ENCODE results near the gene GATAD1.
"Not testable (repeated sequence)": the region's sequence is repeated elsewhere in the genome, so short reads cannot be mapped to it uniquely, and the experiment has no call there.

GATAD1 gene, protein sequence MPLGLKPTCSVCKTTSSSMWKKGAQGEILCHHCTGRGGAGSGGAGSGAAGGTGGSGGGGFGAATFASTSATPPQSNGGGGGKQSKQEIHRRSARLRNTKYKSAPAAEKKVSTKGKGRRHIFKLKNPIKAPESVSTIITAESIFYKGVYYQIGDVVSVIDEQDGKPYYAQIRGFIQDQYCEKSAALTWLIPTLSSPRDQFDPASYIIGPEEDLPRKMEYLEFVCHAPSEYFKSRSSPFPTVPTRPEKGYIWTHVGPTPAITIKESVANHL

DNA sequence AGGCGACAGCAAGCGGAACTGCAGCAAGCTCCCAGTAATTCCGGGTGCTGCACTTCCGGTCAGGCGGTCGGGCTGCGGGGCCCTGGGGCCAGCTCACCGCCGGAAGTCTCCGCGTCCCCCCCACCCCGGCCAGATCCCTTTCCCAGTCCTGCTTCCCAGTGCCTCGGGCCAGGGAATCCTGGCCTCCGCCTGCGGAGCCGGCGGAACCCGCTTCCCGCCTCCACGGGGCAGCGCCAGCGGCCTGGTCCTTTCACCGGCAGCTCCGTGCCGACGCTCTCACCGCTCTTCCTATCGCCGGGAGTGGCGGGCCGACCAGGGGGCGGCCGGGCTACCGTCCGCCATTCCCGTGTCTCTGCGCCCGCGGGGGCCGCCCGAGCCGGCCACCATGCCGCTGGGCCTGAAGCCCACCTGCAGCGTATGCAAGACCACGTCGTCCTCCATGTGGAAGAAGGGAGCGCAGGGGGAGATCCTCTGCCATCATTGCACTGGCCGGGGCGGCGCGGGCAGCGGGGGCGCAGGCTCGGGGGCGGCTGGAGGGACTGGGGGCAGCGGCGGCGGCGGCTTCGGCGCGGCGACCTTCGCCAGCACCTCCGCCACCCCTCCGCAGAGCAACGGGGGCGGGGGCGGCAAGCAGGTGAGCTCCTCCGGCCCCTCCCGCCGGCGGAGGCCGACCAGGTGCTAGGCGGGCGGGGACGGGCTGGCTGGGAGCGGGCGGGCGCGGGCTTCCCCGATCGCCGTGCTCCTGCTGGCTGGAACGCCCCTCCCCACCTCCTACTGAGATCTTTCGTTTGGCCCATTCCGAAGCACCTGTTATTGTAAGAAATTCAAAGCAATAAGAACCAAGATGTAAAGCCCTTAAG, at the start of gene GATAD1:
Gene GATAD1, plus strand, starts transcription at position 138 of the 860 bp plus-strand sequence. Its CDS starts 248 bp downstream, at position 386.
- peak; percentile 95 for DNase-seq

DNA sequence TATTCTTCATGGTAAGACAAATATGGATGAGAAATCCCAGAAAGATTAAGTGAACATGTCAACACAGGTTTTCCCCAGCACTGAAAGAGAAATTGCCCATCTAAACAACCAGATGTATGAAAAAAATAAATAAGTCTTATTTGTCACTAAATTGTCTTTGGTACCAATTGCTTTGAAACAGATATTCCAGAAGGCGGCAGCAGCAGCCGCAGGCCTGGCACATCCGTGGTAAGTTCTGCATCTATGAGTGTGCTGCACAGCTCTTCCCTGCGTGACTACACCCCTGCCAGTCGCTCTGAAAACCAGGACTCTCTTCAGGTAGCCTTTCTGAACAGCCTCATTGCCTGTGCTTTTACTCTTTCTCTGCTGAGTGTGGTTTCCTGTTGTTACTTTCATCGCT, 49.7 kb upstream of the GATAD1 start:
- DNase-seq: no peak

GRCh38 chr7:92400013-92400412, 47.3 kb upstream of the GATAD1 start:
- no peak for DNase-seq

- no peak for DNase-seq
These were observed 44.1 kb upstream of the GATAD1 start for GRCh38 chr7:92402920-92403759.

- DNase-seq: no peak
These were observed 43.6 kb upstream of the GATAD1 start for GRCh38 chr7:92403760-92404074.

GRCh38 chr7:92404170-92404614, 43.1 kb upstream of the GATAD1 start:
- no peak for DNase-seq

GRCh38 chr7:92409357-92409756, 37.9 kb upstream of the GATAD1 start:
- no peak for DNase-seq

- DNase-seq: not testable (repeated sequence)
These were observed 37.1 kb upstream of the GATAD1 start for GRCh38 chr7:92410162-92410561.

- DNase-seq: no peak
These were observed 34.5 kb upstream of the GATAD1 start for GRCh38 chr7:92412745-92413144.

- no peak for DNase-seq
These were observed 33.7 kb upstream of the GATAD1 start for GRCh38 chr7:92413550-92413949.

DNA sequence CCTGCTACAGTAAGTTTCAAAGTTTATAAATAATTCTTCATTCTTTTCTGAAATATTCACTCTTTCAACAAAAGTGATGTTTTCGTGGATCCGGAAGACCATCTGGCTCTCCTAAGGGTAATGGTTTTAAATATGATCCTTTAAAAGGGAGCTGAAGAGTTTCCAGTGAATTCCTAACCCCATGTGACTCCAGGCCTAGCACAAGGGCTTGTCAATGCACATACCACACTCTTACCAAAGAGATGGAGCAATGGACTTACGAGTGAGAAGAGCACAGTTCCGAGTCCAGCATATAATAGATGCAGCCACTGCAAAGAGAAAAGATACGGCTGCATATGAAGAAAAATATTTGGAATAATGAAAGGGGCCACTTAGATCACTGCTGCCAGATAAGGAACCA, 32.1 kb upstream of the GATAD1 start:
- DNase-seq: no peak

- DNase-seq: no peak
These were observed 29.4 kb upstream of the GATAD1 start for GRCh38 chr7:92417913-92418312.

DNA sequence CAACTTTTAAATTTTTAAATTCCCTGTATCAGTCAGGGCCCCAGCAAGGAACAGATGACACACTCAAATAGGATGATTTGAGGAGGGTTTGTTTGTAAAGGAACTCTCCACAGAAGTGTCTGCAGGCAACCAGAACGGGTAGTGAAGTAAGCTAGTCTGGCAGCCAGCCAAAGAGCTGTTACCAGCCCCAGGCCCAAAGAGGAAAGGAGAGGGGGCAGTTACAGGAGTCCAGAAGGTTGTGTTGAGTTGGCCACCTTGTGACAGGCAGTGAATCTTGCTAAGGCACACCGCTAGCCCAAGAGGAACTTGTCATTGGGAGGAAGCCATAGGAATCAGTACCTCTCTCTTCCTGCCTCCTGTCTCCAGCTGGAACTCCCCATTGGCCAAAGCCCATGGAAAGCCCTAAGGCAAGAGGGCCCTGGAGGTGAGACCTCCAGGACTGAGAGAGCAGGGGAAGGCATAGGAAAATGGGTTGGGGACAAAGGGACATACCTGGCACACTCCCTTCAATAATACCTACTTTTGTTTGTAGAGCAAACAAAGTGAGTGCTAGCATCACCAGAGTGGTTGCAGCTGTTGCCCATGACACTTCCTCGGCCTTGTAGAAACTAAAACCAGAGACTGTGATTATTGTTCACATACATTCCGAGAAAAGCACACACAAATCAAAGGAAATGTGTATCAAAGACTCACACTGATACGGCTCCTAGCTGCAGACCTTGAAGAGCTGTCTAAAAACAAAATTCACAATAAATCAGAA, 25.4 kb upstream of the GATAD1 start:
- peak; percentile 61 for DNase-seq

DNA sequence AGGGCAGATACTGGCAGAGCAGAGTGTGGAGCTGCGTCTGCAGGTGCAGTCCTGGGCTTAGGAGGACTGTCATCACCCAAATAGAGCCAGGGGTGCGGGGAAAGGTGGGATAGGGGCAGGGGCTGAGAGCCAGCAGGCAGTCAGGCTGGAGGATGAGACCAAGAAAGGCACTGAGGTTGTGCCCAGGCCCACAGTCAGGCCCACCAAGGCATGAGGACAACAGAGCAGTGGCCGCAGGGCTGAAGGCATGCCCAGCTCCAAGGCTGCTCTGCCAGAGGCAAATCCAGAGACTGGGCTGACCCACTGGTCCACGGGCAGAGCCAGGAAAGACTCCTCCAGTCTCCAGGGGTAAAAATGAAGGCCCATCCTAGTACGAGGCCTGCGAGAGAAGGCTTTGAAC, 24.4 kb upstream of the GATAD1 start:
- DNase-seq: no peak

- DNase-seq: no peak
These were observed 23.6 kb upstream of the GATAD1 start for GRCh38 chr7:92423710-92424131.

DNA sequence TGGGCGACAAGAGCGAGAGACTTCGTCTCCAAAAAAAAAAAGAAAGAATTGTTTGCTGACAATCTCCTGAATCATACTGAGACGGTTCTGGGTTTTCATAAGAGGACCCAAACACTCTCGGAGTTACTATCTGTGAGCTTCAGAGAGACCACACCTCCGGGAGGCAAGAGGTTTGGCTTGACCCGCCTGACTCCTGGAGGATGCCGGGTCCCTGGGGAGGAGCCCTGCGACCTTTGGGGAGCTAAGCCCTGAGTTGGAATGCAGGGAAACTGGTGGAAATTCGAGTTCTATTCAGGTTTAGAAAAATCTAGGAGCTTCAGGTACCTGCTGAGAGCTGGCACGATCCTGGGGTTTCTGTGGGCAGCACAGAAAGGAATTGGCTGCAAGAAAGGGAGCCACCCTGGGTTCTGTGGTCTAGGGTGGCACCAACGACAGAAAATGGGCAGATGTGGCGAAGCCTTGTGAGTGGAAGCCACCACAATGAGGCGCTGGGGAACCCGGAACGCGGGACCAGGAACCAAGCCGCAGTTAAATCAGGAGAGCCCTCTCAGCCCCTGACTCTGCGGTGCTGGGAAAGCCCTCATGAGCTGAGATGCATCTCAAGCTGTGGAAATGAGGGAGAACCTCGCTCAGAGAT, 21.9 kb upstream of the GATAD1 start:
- no peak for DNase-seq

- DNase-seq: no peak
These were observed 20.1 kb upstream of the GATAD1 start for GRCh38 chr7:92427193-92427592.

- no peak for DNase-seq
These were observed 14.9 kb upstream of the GATAD1 start for GRCh38 chr7:92432299-92432946.

GRCh38 chr7:92433019-92433418, 14.3 kb upstream of the GATAD1 start:
- DNase-seq: no peak

DNA sequence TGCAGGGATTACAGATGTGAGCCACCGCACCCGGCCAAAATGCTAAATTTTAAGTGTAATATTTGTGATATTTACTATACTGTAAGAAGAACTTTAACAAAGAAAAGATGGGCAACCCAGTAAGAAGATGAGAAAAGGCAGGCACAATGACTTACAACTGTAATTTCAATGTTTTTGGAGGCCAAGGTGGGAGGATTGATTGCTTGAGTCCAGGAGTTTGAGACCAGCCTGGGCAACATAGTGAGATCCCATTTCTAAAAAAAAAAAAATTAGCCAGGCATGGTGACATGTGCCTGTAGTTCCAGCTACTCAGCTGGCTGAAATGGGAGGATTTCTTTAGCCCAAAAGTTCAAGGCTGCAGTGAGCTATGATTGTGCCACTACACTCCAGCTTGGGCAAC, 11.7 kb upstream of the GATAD1 start:
- no peak for DNase-seq

DNA sequence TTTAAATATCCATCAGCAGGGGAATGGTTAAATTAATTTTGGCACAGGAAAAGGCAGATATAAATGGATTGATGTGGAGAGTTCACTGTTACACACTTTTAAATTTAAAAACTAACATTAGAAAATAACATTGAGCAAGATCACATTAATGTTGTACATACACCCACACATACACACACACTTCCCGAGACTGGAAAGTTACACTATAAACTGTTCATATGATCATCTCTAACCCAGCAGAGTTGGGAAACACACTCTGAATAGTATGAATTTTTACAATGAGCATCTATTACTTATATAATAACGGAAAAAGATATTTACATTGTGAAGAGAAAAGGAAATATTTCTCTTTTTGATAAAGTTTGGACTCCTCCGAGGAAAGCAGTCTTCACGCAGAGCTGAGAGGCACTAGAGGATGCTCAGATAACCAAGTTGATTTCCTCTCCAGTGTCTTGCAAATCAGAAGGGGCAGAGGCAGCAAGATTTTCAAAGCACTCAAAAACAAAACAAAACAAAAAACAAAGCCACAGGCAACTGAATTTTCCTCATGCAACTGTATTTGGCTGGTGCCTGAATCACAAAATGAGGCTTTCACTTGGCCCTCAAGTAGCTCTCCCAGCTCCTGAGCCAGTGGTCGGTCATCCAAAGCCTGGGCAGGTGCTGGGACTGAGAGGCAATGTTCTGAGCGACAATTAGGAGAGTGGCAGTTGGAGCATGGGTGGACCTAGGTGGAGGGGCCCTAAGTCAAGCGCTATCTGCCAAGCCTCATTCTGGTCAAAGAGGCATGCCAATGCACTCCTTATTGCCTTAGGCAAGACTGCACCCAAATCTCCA, 10.5 kb upstream of the GATAD1 start:
- no peak for DNase-seq

Data from NCI-H774 (cell line).